ENCODE data around the gene SFI1. TPM values are rescaled to one million over a fixed set of nuclear protein-coding genes. Genes with fewer than 3 reads are reported as not detected.
A peak's percentile ranks its signal among the peaks of the same experiment; 100 is the strongest.

Gene SFI1
- total and polyA plus RNA-seq, 2 donors (not counting 1 experiment from before 2014, with no cell fraction given) = 80.2 to 182 TPM

DNA sequence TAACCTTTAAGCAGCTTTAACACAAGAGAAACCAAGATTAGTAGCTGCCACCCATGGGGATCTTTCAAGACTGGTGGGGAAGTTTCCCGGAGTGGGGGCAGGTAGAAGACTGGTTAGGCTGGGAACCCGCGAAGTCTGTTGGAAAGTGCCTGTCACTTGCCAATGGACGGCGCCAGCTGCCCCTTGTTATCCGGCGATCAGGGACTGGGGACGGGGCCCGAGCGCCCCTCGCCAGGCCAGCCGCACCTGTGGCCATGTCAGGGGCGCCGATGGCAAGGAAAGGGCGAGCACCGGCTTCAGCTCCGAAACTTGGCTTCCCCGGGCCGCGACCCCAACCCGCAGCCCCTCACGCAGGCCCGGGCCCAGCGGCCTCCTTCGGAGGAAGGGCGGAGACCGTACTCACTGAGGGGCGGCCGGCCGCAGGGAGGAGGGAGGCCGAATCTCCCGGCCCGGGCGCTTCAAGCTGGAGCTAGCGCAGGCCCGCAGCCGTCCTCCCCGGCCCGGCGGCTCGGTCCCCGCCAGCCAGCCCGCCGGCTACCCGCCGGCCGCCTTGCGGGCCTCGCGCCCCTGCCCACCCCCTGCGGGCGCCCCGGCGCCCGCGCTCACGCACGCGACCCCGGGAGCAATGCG, 7.2 kb upstream of the SFI1 start:
- peak; percentile 4 for ATAC-seq (ENCODE audit: low read depth)
- no peak for DNase-seq
- Histone ChIP-seq H4K20me1 (ENCODE audit: control insufficient read depth, insufficient read depth, low read length, poor library complexity, severe bottlenecking) (no peaks in the 10 kb centered on the region), H3K4me3 (ENCODE audit: control extremely low read depth in 1 of 5, extremely low read depth in 1 of 5, insufficient read depth in 1 of 5, low read depth in 2 of 5, low read length in 4 of 5) (peak overlapping the region; percentile 53 to 100 (median 76)), H3K36me3 (replicated peaks in 1 of 2; ENCODE audit: control extremely low read depth in 1 of 2, control insufficient read depth in 1 of 2, extremely low read depth in 1 of 2, insufficient read depth in 2 of 2, low read length in 1 of 2) (peaks cover 0 to 35% of the 10 kb centered on the region in 2 experiments), H2AFZ (ENCODE audit: insufficient read depth, low read depth, low read length, poor library complexity, severe bottlenecking) (peak overlapping the region; percentile 86), H3K79me2 (ENCODE audit: control insufficient read depth, insufficient read depth, low read length) (peaks cover 39% of the 10 kb centered on the region), H3K27me3 (replicated peaks in 1 of 4; ENCODE audit: control extremely low read depth in 1 of 4, control insufficient read depth in 3 of 4, insufficient read depth in 4 of 4, low read length in 3 of 4) (no peaks in the 10 kb centered on the region), H3K9ac (ENCODE audit: low read length) (peak overlapping the region; percentile 94), H3K27ac (ENCODE audit: low read length in 2 of 2) (peak overlapping the region; percentile 93 to 99), H3K9me3 (ENCODE audit: control extremely low read depth in 1 of 3, control insufficient read depth in 2 of 3, insufficient read depth in 1 of 3, low read length in 2 of 3) (no peaks in the 10 kb centered on the region), H3K4me2 (replicated peaks; ENCODE audit: low read depth, low read length, poor library complexity, severe bottlenecking) (peak overlapping the region; percentile 84), H3K4me1 (ENCODE audit: control insufficient read depth in 2 of 2, insufficient read depth in 2 of 2, low read length in 2 of 2) (peaks cover 23 to 40% of the 10 kb centered on the region in 2 donors)
- Mint-ChIP-seq H3K9me3 (ENCODE audit: insufficient read depth) (no peaks in the 10 kb centered on the region), H3K27ac (peak overlapping the region; percentile 86), H3K4me1 (peaks cover 52% of the 10 kb centered on the region), H3K27me3 (no peaks in the 10 kb centered on the region), H3K4me3 (peak overlapping the region; percentile 73)
- WGBS (ENCODE audit: insufficient coverage) = under 1% methylated on average over 61 of the region's 61 CpGs
- intact Hi-C loops (cut with micrococcal nuclease) = loop anchor here (1.0 to 5.0 kb wide), 4 partner anchors 8 to 277 kb away; partner anchors contain the start of genes DRG1 and LIMK2
- POLR2A ChIA-PET = interaction anchor here (1.3 kb wide), 1 partner anchor 12 kb away, joined by 9 read pairs; no protein-coding TSS in a partner anchor
- CTCF ChIA-PET = interaction anchor here (1.0 to 2.5 kb wide), 5 partner anchors 13 to 145 kb away, joined by 3 to 10 read pairs (median 3); no protein-coding TSS in a partner anchor
- TF ChIP-seq, protein P1, sequence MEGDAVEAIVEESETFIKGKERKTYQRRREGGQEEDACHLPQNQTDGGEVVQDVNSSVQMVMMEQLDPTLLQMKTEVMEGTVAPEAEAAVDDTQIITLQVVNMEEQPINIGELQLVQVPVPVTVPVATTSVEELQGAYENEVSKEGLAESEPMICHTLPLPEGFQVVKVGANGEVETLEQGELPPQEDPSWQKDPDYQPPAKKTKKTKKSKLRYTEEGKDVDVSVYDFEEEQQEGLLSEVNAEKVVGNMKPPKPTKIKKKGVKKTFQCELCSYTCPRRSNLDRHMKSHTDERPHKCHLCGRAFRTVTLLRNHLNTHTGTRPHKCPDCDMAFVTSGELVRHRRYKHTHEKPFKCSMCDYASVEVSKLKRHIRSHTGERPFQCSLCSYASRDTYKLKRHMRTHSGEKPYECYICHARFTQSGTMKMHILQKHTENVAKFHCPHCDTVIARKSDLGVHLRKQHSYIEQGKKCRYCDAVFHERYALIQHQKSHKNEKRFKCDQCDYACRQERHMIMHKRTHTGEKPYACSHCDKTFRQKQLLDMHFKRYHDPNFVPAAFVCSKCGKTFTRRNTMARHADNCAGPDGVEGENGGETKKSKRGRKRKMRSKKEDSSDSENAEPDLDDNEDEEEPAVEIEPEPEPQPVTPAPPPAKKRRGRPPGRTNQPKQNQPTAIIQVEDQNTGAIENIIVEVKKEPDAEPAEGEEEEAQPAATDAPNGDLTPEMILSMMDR (IDR thresholded peaks at IDR 0.05) = no peak
- no peak for TF ChIP-seq EZH2 (IDR thresholded peaks at IDR 0.05; ENCODE audit: borderline replicate concordance, insufficient read depth, low read depth, low read length, poor library complexity, severe bottlenecking)

Measured in B cell (primary cell).